BJ (cell line): ENCODE data around the gene NAT9. TPM values are rescaled to one million over a fixed set of nuclear protein-coding genes. Genes with fewer than 3 reads are reported as not detected.

ENCODE experiments used
- CTCF ChIA-PET: fragments of 350-600 bp; formaldehyde crosslinking; extraction: SDS; loops from one replicate; lab custom pipeline; 2021; ENCODE audit warnings: antibody characterized with exemption, inconsistent platforms; lab: Yijun Ruan, JAX
- POLR2A ChIA-PET: fragments of 300-600 bp; sonication (Branson Sonifier 250); formaldehyde crosslinking; extraction: SDS; loops from one replicate; lab custom pipeline; 2021; ENCODE audit warnings: antibody characterized with exemption; lab: Charles Lee
- DNase-seq: peaks from one replicate; pipeline ENCODE4 v3.0.0-alpha.2; 2011; ENCODE audit warnings: low read depth
- H3K27me3 ChIP-seq: 2 replicates; pipeline ENCODE4 v1.6.0; 2011; ENCODE audit warnings: low read length; ENCODE audit not compliant: control insufficient read depth, insufficient read depth
- H3K36me3 ChIP-seq: 2 replicates; pipeline ENCODE4 v1.5.1; 2011; ENCODE audit warnings: low read length; ENCODE audit not compliant: control insufficient read depth, insufficient read depth
- H3K4me3 ChIP-seq: 2 replicates; pipeline ENCODE4 v1.5.1; 2011; ENCODE audit warnings: low read depth, mild to moderate bottlenecking, control low read depth, low read length
- polyA plus RNA-seq: library from polyadenylated mRNA; depleted of rRNA; stranded (reverse); fragments of >200 nt; gene quantifications from 2 replicates; pipeline ENCODE4 v1.2.3, GENCODE V29; 2011
- TF ChIP-seq, protein P1 (sequence below): IDR thresholded peaks from 2 replicates; pipeline ENCODE4 v1.5.1; 2011; ENCODE audit warnings: low read depth, mild to moderate bottlenecking, control low read depth, inconsistent platforms, low read length, moderate library complexity; ENCODE audit not compliant: insufficient read depth

Gene NAT9
- polyA plus RNA-seq, 1 experiment = 50.6 TPM

DNA sequence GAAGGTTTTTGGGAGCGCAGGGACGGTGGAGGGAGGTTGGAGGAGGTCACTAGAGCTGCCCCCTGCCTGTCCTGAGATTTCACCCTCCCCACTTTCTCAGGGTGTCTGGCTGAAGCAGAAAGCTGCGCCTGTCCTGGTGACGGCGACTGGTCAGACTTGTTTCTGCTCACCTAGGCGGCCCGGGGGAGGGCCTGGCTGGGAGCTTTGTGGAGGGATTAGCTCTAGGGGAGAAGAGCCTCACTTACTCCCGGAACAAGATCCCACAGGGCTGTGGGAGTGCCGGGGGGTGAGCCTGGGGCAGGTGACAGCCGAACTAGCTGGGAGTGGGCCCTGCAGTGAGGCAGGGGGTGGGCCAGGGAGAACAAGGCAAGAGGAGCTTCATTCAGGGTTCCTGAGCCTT is 16.2 kb downstream of the NAT9 start:
- ChIA-PET CTCF (interaction anchor here (1.2 to 2.9 kb wide), 6 partner anchors 9 to 102 kb away, joined by 4 to 25 read pairs (median 6); partner anchors contain the start of gene NAT9), POLR2A (no interaction called here)
- DNase-seq = no peak
- Histone ChIP-seq H3K4me3 (no peak overlapping the region), H3K27me3 (no peaks in the 10 kb centered on the region), H3K36me3 (no peaks in the 10 kb centered on the region; the same call in 1 of the 2 replicates)
- TF ChIP-seq, protein P1, sequence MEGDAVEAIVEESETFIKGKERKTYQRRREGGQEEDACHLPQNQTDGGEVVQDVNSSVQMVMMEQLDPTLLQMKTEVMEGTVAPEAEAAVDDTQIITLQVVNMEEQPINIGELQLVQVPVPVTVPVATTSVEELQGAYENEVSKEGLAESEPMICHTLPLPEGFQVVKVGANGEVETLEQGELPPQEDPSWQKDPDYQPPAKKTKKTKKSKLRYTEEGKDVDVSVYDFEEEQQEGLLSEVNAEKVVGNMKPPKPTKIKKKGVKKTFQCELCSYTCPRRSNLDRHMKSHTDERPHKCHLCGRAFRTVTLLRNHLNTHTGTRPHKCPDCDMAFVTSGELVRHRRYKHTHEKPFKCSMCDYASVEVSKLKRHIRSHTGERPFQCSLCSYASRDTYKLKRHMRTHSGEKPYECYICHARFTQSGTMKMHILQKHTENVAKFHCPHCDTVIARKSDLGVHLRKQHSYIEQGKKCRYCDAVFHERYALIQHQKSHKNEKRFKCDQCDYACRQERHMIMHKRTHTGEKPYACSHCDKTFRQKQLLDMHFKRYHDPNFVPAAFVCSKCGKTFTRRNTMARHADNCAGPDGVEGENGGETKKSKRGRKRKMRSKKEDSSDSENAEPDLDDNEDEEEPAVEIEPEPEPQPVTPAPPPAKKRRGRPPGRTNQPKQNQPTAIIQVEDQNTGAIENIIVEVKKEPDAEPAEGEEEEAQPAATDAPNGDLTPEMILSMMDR = no peak

DNA sequence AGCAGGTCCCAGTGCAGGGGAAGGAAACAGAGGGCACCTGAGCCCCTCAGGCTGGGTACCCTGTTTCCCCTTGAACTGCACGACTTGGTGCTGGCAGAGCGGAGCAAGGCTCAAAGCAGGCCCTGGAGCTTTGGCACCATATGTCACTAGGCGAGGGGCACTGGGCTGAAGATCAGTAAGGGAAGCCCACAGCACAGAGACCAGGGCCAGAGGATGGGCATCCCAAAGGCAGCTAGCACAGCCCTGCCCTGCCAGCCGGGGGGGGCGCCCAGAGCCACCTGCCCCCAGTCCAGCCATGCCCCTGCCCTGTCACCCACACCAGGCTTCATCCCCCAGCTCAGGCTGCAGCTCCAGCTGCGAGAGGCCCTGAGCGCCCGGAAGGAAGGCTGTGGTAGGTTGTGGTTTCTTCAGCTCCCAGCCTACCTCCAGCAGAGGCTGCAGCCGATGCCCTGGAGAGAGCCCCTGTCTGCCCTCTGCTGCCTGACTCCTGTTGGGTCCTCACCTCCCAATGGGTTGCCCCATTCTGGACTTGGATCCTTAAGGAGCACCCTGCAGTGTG is 16.8 kb downstream of the NAT9 start:
- DNase-seq = no peak
- CTCF ChIA-PET = interaction anchor here (1.2 to 2.9 kb wide), 6 partner anchors 11 to 102 kb away, joined by 3 to 25 read pairs (median 6); partner anchors contain the start of gene NAT9

DNA sequence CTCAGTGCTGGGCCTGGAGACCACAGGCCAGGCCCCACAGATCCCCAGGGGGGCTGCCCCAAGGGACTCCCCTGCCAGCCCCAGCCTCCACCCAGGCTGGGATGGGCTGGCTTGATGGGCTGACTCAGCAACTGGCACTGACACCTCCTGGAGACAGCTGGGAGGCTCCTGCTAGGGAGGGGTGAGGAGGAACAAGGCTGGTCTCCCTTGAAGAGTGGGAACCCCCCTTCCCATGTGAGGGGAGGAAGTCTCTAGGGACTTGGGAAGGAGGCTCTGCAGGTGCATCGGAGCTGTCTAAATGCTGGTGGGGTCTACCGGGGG is 17.3 kb downstream of the NAT9 start:
- DNase-seq = no peak
- Histone ChIP-seq H3K27me3 (no peaks in the 10 kb centered on the region), H3K36me3 (no peaks in the 10 kb centered on the region; the same call in 1 of the 2 replicates), H3K4me3 (no peak overlapping the region)
- CTCF ChIA-PET = interaction anchor here (1.2 to 2.9 kb wide), 6 partner anchors 12 to 103 kb away, joined by 3 to 25 read pairs (median 10); no protein-coding TSS in a partner anchor
- POLR2A ChIA-PET = no interaction called here
- TF ChIP-seq, protein P1 = no peak

More for the DNA sequence above, 16.8 kb downstream of the NAT9 start:
- no peak overlapping the region for H3K4me3 ChIP-seq
- H3K27me3 ChIP-seq = no peaks in the 10 kb centered on the region
- POLR2A ChIA-PET = no interaction called here
- no peaks in the 10 kb centered on the region; the same call in 1 of the 2 replicates for H3K36me3 ChIP-seq
- TF ChIP-seq, protein P1 = no peak

DNA sequence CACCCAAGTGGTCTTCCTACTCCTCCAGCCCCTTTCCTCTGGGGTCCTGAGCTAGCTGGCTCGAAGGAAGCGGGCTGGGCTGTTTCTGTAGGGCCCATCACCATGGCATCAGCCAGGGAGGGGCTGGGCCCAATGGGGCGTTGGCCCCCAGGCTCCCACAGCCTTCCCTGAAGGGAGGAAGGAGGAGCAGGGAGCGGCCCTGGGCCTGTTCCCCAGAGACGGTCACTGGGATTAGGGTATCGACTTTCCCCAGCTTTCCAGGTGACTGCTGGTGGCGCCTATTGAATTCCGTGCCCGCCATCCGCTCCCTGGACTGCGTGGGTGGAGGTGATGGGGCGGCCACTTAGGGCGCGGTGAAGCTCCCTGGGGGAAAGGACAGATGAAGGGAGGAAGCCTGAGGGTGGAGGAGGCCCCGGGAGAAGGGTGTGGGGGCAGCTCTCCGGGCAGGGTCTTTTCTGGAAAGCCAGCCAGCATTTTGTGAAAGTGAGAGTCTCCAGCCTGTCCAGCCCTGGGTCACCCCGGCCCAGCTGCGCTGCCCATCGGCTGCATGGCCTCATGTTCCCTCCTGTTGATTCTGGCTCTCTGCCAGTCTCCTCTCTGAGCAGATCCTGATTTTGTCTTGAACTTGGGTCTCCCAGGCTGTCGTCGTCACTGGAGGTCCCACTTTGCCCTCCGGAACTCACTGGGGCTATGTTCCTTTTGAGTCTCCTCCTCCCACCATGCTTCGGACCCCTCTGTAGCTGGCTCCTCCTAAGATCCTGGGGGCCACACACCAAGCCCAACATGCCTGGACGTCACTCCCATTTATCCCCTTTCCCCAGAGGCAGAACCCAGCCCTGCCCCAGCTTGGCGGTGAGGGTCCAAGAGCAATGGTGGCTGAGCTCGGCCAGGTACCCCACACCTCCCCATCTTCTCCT is 18.0 kb downstream of the NAT9 start:
- Histone ChIP-seq H3K4me3 (no peak overlapping the region), H3K36me3 (no peaks in the 10 kb centered on the region; the same call in 1 of the 2 replicates), H3K27me3 (no peaks in the 10 kb centered on the region)
- CTCF ChIA-PET = interaction anchor here (1.2 to 2.9 kb wide), 7 partner anchors 12 to 103 kb away, joined by 3 to 25 read pairs (median 7); no protein-coding TSS in a partner anchor
- TF ChIP-seq, protein P1 = no peak
- POLR2A ChIA-PET = no interaction called here
- DNase-seq = no peak

DNA sequence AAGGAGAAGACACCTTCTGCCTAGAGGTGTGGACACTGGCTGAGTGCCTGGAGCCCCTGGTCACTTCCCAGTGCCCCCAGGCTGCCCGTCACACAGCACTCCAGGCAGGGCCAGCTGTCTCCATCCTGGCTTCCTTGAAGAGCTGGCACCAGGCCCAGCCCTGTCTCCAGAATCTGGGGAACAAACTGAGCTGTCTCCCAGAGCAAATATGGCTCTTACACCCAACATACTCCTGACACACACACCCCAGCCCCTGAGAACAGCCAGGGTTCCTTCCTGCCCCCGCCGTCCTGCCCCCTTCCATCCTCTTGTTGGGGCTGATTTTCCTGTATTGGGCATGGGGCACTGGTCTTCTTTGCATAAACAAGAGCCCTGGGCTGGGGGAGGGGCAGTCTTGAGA is 18.6 kb downstream of the NAT9 start:
- ChIA-PET CTCF (interaction anchor here (1.9 to 2.6 kb wide), 3 partner anchors 11 to 13 kb away, joined by 4 to 13 read pairs (median 7); no protein-coding TSS in a partner anchor), POLR2A (no interaction called here)
- H3K36me3 ChIP-seq = no peaks in the 10 kb centered on the region; the same call in 1 of the 2 replicates
- H3K27me3 ChIP-seq = no peaks in the 10 kb centered on the region
- DNase-seq = no peak
- TF ChIP-seq, protein P1 = no peak
- H3K4me3 ChIP-seq = no peak overlapping the region
